COLO668 (cell line): ENCODE results near the gene CFAP54.
"Not testable (repeated sequence)": the region's sequence is repeated elsewhere in the genome, so short reads cannot be mapped to it uniquely, and the experiment has no call there.

Source experiments
- DNase-seq: peaks from one replicate; lab custom pipeline; 2025; ENCODE audit not compliant: unreplicated experiment; lab: John Stamatoyannopoulos, UW

The CFAP54 gene

GRCh38 chr12:96606134-96606533, 116.8 kb downstream of the CFAP54 start:
- no peak for DNase-seq

GRCh38 chr12:96606644-96607043, 117.3 kb downstream of the CFAP54 start:
- no peak for DNase-seq

GRCh38 chr12:96617178-96617577, 127.8 kb downstream of the CFAP54 start:
- DNase-seq, result no peak

- DNase-seq, result no peak
Observed at GRCh38 chr12:96623155-96623554, 133.8 kb downstream of the CFAP54 start.

- no peak for DNase-seq
Observed at GRCh38 chr12:96623656-96624217, 134.4 kb downstream of the CFAP54 start.

- no peak for DNase-seq
Observed at GRCh38 chr12:96635844-96636243, 146.5 kb downstream of the CFAP54 start.

GRCh38 chr12:96636895-96637294, 147.5 kb downstream of the CFAP54 start:
- DNase-seq, result no peak

- DNase-seq, result no peak
Observed at GRCh38 chr12:96648923-96649322, 159.5 kb downstream of the CFAP54 start.

- no peak for DNase-seq
Observed at GRCh38 chr12:96652870-96653269, 163.5 kb downstream of the CFAP54 start.

- no peak for DNase-seq
Observed at GRCh38 chr12:96658075-96658474, 168.7 kb downstream of the CFAP54 start.

GRCh38 chr12:96669786-96670185, 180.4 kb downstream of the CFAP54 start:
- DNase-seq, result no peak

- DNase-seq, result no peak
Observed at GRCh38 chr12:96670334-96670899, 181.0 kb downstream of the CFAP54 start.

- not testable (repeated sequence) for DNase-seq
Observed at GRCh38 chr12:96675519-96675918, 186.1 kb downstream of the CFAP54 start.

GRCh38 chr12:96677363-96677762, 188.0 kb downstream of the CFAP54 start:
- no peak for DNase-seq

- DNase-seq, result no peak
Observed at GRCh38 chr12:96687719-96688118, 198.3 kb downstream of the CFAP54 start.

GRCh38 chr12:96698521-96698920, 209.1 kb downstream of the CFAP54 start:
- DNase-seq, result no peak

GRCh38 chr12:96698965-96699364, 209.6 kb downstream of the CFAP54 start:
- no peak for DNase-seq

GRCh38 chr12:96701856-96702255, 212.5 kb downstream of the CFAP54 start:
- no peak for DNase-seq

- peak; percentile 46 for DNase-seq
Observed at GRCh38 chr12:96710127-96710745, 220.9 kb downstream of the CFAP54 start.

- no peak for DNase-seq
Observed at GRCh38 chr12:96711364-96711763, 222.0 kb downstream of the CFAP54 start.

- DNase-seq, result no peak
Observed at GRCh38 chr12:96714199-96714598, 224.8 kb downstream of the CFAP54 start.

- DNase-seq, result peak; percentile 52
Observed at GRCh38 chr12:96719660-96720362, 230.4 kb downstream of the CFAP54 start.
